PFSK-1 (cell line): ENCODE data around the gene BMP15.

Source experiments
- FOXP2 ChIP-seq: optimal IDR thresholded peaks from 2 replicates; pipeline ENCODE3; 2011; ENCODE audit warnings: borderline replicate concordance, control low read depth, inconsistent platforms; ENCODE audit not compliant: insufficient read depth; ENCODE audit errors: extremely low read length, extremely low read depth
- POLR2AphosphoS5 ChIP-seq: IDR thresholded peaks from 2 replicates; pipeline ENCODE4 v1.6.1; 2012; ENCODE audit warnings: low read depth, mild to moderate bottlenecking, control low read depth, low read length, moderate library complexity
- REST ChIP-seq, 2 experiments: IDR thresholded peaks; 2 replicates each; pipeline versions ENCODE4 v1.6.1 to v1.8.0; 2011 to 2012; ENCODE audit warnings: low read depth in 2 of 2, low read length in 2 of 2, control low read depth in 1 of 2, inconsistent platforms in 1 of 2, mild to moderate bottlenecking in 1 of 2, moderate library complexity in 1 of 2; ENCODE audit not compliant: insufficient read depth in 1 of 2
- SIN3A ChIP-seq: IDR thresholded peaks from 2 replicates; pipeline ENCODE4 v1.6.1; 2012; ENCODE audit warnings: mild to moderate bottlenecking, low read length, moderate library complexity, borderline replicate concordance; ENCODE audit not compliant: insufficient read depth
- TAF1 ChIP-seq: IDR thresholded peaks from 2 replicates; pipeline ENCODE4 v1.6.1; 2012; ENCODE audit warnings: low read length, control low read depth, borderline replicate concordance; ENCODE audit not compliant: insufficient read depth

BMP15 gene

DNA sequence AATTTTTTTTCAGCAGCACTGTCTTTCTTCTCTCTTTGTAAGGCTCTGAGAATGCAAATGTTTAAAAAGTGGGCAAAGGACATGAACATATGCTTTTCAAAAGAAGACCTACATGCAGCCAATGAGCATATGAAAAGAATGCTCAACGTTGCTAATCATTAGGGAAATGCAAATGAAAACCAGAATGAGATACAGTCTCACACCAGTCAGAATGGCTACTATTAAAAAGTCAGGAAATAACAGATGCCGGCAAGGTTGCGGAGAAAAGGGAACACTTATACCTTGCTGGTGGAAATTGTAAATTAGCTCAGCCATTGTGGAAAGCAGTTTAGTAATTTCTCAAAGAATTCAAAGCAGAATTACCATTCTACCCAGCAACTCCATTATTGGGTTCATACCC lies 51.6 kb downstream of the BMP15 start:
- TF ChIP-seq REST (IDR thresholded peaks at IDR 0.05; ENCODE audit: insufficient read depth in 1 of 2, low read depth in 2 of 2, low read length in 2 of 2): no peak
- TF ChIP-seq TAF1: no peak
- no peak for TF ChIP-seq FOXP2
- TF ChIP-seq SIN3A: no peak
- no peak for TF ChIP-seq POLR2AphosphoS5

- no peak for TF ChIP-seq TAF1
Observed at GRCh38 chrX:50963842-50964241, 53.3 kb downstream of the BMP15 start.
